ENCODE measurements around the gene FNDC11. TPM values are rescaled to one million over a fixed set of nuclear protein-coding genes. Genes with fewer than 3 reads are reported as not detected.

FNDC11 gene
- total RNA-seq, 1 donor = 0.45 TPM

DNA sequence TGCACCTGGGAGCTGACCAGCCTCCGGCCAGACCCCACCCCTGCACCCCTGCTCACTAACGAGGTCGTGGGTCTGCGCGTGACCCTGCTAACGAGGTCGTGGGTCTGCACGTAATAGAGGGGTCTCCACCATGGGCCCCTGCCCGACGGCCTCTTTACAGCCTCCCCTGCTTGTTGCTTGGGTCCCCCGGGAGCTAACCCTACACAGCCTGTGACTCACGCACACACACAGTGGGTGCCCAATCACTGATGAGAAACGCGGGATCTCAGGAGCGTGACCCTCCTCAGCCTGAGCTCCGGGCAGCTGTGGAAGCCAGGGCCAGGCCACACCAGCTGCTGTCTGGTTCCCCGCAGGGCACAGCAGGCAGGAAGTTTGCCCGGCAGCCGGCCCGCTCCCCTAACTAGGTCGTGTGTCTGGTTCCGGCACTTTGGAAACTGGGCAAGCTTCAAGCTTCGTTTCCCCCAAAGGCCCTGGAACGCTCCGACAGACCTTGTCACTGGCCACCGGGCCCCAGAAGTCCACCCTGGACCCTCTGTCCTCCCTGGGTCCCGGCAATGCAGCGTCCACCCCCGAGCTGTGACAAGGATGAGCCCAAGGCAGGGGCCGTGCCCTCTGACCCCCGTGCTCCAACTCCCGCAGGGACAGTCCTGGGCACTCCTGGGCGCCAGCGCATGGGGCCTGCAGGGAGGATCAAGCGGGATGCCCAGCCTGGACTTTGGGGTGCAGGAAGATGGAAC lies 17.6 kb upstream of the FNDC11 start:
- TF ChIP-seq, protein P1, sequence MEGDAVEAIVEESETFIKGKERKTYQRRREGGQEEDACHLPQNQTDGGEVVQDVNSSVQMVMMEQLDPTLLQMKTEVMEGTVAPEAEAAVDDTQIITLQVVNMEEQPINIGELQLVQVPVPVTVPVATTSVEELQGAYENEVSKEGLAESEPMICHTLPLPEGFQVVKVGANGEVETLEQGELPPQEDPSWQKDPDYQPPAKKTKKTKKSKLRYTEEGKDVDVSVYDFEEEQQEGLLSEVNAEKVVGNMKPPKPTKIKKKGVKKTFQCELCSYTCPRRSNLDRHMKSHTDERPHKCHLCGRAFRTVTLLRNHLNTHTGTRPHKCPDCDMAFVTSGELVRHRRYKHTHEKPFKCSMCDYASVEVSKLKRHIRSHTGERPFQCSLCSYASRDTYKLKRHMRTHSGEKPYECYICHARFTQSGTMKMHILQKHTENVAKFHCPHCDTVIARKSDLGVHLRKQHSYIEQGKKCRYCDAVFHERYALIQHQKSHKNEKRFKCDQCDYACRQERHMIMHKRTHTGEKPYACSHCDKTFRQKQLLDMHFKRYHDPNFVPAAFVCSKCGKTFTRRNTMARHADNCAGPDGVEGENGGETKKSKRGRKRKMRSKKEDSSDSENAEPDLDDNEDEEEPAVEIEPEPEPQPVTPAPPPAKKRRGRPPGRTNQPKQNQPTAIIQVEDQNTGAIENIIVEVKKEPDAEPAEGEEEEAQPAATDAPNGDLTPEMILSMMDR (IDR thresholded peaks at IDR 0.05; ENCODE audit: insufficient read depth, low read length) = no peak
- DNase-seq (ENCODE audit: low read depth) = peak; percentile 22
- no peak overlapping the region for H3K4me3 ChIP-seq (ENCODE audit: low read depth, low read length)

DNA sequence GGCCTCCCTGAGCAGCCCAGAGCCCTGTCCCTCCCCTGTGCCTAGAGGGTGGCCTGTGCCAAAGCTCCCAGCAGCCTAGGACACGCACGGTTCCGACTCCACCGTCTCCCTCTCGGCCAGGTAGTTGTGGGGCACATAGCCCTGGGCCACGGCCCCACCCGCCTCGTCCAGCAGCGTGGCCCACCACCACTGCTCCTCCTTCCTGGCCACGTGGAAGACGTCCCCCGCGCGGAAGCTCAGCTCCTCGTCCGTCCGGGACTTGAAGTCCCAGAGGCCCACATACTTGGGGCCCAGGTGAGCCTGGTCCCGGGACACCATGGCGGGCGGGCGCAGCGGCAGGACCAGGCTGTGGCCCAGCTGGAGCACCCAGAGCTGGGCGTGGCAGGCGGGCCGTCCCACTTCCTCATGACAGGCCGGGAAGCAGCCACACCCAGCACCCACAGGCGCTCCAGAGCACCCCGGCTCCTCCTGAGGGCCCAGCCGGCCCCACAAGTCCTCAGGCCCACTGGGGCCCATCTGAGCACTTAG lies 16.9 kb upstream of the FNDC11 start, which contains the start of gene PTK6:
TSS of gene PTK6 (minus strand) at position 380 of the 528 bp plus-strand sequence. CDS start at position 318, 62 bp downstream.
- DNase-seq (ENCODE audit: low read depth) = no peak
- TF ChIP-seq, protein P1 (IDR thresholded peaks at IDR 0.05; ENCODE audit: insufficient read depth, low read length) = no peak
- peak within 1 kb of the TSS; percentile 40 for H3K4me3 ChIP-seq (ENCODE audit: low read depth, low read length)

DNA sequence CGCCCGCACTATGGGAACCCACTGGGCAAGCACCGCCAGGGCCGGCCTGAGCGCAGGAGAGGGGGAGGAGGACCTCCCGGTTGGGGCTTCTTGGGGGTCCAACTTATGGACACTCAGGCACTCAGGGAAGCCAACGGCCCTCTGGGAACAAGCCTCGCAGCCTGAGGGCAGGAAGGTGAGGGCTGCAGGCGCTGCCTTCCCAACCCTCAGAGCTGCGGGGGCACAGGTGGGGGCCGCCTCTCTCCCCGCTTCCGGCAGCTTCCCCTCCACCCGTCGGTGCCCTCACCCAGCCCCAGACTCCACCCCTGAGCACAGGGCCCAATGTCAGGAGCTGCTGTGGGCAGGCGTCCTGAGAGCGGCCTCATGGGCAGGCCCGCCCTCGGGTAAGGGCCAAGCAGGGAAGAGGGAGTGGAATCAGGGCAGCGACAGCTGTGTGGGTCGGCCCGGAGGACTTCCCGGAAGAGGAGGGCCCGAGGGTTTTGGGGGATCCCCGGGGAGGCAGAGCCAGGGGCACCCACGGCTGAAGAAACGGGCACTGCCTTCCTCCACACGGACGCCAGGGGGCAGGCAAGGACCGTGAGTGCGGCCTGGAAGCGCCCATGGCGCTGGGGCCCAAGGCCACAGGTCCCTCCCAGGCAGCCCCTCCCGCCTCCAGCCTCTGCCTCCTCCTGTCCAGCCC lies 16.3 kb upstream of the FNDC11 start:
- H3K4me3 ChIP-seq (ENCODE audit: low read depth, low read length) = peak overlapping the region; percentile 40
- TF ChIP-seq, protein P1 (IDR thresholded peaks at IDR 0.05; ENCODE audit: insufficient read depth, low read length) = peak; percentile 93

DNA sequence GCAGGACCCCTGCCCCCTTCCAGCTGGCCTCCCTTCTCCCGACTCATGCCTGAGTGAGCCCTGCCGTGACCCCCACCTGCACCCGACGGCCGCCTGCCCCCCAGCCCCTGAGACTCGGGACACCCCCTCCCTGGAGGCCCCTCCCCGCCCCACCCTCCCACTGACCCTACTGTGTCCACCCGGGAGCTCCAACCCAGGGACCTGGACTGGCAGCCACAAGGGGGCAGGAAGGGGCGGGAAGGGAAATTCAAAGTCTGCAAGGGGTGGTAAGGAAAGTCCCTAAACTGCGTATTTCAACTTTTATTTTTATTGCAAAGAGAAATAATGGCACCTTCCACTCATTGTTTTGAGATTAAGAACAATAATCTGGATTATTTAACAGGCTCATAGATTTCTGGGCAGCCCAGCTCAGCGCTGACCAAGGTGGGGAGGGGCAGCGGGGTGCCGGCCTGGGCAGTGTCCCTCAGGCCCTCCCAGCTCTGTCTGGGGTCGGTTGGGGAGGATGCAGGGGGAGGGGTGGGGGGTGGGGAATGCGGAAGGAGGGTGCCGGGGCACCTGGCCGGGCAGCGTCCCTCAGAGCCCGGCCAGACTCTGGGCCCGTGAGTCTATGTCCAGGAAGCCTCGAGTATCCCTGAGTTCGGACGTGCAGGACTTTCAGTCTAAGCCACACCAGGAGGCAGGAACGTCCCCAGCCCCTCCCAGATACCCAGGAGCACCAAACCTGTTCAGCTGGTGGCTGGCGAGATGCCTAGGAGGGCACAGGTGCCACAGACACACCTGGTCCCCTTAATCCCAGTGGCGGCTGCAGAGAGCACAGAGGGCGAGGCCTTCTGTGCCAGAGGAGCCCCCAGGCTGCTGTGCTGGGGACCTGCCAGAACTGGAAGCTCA lies 15.5 kb upstream of the FNDC11 start:
- DNase-seq (ENCODE audit: low read depth) = no peak
- TF ChIP-seq, protein P1 (IDR thresholded peaks at IDR 0.05; ENCODE audit: insufficient read depth, low read length) = peak; percentile 37
- H3K4me3 ChIP-seq (ENCODE audit: low read depth, low read length) = peak overlapping the region; percentile 40

More for the DNA sequence above, 16.3 kb upstream of the FNDC11 start:
- peak; percentile 90 for DNase-seq (ENCODE audit: low read depth)

DNA sequence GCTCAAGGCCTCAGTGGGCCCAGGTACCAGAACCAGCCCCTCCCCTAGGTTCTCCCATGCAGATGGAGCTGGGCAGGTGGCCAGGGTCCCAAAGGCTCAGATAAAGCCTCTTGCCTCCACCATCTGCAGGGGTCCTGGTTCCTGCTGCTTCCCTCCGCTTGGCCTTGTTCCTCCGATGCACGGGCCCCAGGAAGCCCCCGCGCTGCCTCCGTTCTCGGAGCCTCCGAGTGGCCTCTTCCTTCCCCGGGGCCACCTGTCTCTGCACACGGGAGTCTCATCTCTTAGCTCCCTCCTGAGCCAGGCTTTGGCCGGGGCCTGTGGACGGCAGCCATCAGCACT lies 14.9 kb upstream of the FNDC11 start:
- TF ChIP-seq, protein P1 (IDR thresholded peaks at IDR 0.05; ENCODE audit: insufficient read depth, low read length) = no peak
- no peak for DNase-seq (ENCODE audit: low read depth)
- no peak overlapping the region for H3K4me3 ChIP-seq (ENCODE audit: low read depth, low read length)

All from fibroblast of the aortic adventitia (primary cell).